Hepatocyte (in vitro differentiated cells): ENCODE measurements around the gene NKX1-1. TPM values are rescaled to one million over a fixed set of nuclear protein-coding genes. Genes with fewer than 3 reads are reported as not detected.

Experiments
- DNase-seq: peaks from one replicate; pipeline ENCODE4 v3.0.0-alpha.2; 2016; ENCODE audit warnings: low spot score
- H2AFZ ChIP-seq: fragments of 200-600 bp; sonication (generic); 2 replicates; pipeline ENCODE4 v1.6.0; 2016; ENCODE audit warnings: antibody characterized with exemption, mild to moderate bottlenecking
- H3K27ac ChIP-seq: fragments of 200-600 bp; sonication (generic); 2 replicates; pipeline ENCODE4 v1.5.1; 2016; ENCODE audit warnings: mild to moderate bottlenecking
- H3K27me3 ChIP-seq: fragments of 200-600 bp; sonication (generic); 2 replicates; pipeline ENCODE4 v1.6.1; 2016
- H3K36me3 ChIP-seq: fragments of 200-600 bp; sonication (generic); replicated peaks from 2 replicates; pipeline ENCODE4 v1.5.1; 2016; ENCODE audit warnings: low read depth; ENCODE audit not compliant: insufficient read depth
- H3K4me1 ChIP-seq: fragments of 200-600 bp; sonication (generic); 2 replicates; pipeline ENCODE4 v1.5.1; 2016; ENCODE audit warnings: mild to moderate bottlenecking, moderate library complexity; ENCODE audit not compliant: insufficient read depth
- H3K4me2 ChIP-seq: fragments of 200-600 bp; sonication (generic); 2 replicates; pipeline ENCODE4 v1.6.0; 2016
- H3K4me3 ChIP-seq: fragments of 200-600 bp; sonication (generic); 2 replicates; pipeline ENCODE4 v1.5.1; 2016; ENCODE audit warnings: mild to moderate bottlenecking
- H3K79me2 ChIP-seq: fragments of 200-600 bp; sonication (generic); 2 replicates; pipeline ENCODE4 v1.6.0; 2017; ENCODE audit warnings: mild to moderate bottlenecking
- H3K9me2 ChIP-seq: fragments of 200-600 bp; sonication (generic); replicated peaks from 2 replicates; pipeline ENCODE4 v1.6.0; 2017; ENCODE audit warnings: mild to moderate bottlenecking; ENCODE audit not compliant: insufficient read depth
- H3K9me3 ChIP-seq: fragments of 200-600 bp; sonication (generic); 2 replicates; pipeline ENCODE4 v1.5.1; 2016; ENCODE audit warnings: low read depth, mild to moderate bottlenecking
- H4K20me1 ChIP-seq: fragments of 200-600 bp; sonication (generic); 2 replicates; pipeline ENCODE4 v1.6.0; 2016; ENCODE audit warnings: mild to moderate bottlenecking; ENCODE audit not compliant: insufficient read depth, poor library complexity, severe bottlenecking
- CTCF ChIP-seq: fragments of 200-600 bp; sonication (generic); IDR thresholded peaks from 2 replicates; pipeline ENCODE4 v1.5.1; 2016; ENCODE audit warnings: antibody characterized with exemption, mild to moderate bottlenecking; ENCODE audit not compliant: poor library complexity
- EZH2 ChIP-seq: fragments of 200-600 bp; sonication (generic); IDR thresholded peaks from 2 replicates; pipeline ENCODE4 v1.6.1; 2016; ENCODE audit warnings: antibody characterized with exemption, mild to moderate bottlenecking, borderline replicate concordance
- EZH2phosphoT487 ChIP-seq: fragments of 200-600 bp; sonication (generic); IDR thresholded peaks from one replicate; pipeline ENCODE4 v1.6.1; 2018; ENCODE audit warnings: antibody characterized with exemption, mild to moderate bottlenecking, low read depth, moderate library complexity; ENCODE audit not compliant: unreplicated experiment, severe bottlenecking
- WGBS: methylation state at CpG from one replicate; pipeline ENCODE4 v1.1.6; 2016; ENCODE audit warnings: low lambda C conversion rate; ENCODE audit errors: missing lambda C conversion rate; 5-methylcytosine and 5-hydroxymethylcytosine counted together
- polyA plus RNA-seq: library from polyadenylated mRNA; unstranded; fragments of >200 nt; fragmentation: Nextera tagmentation; extraction: Ambion mirVana; gene quantifications from 2 replicates; pipeline ENCODE4 v1.2.1, GENCODE V29; 2016
- total RNA-seq: library from RNA; depleted of rRNA; stranded (reverse); fragments of >200 nt; gene quantifications from 2 replicates; pipeline ENCODE4 v1.2.3, GENCODE V29; 2014

Gene NKX1-1
- total and polyA plus RNA-seq, 2 experiments from 2014 or later, result not detected

- Histone ChIP-seq H3K9me2 (no peaks in the 10 kb centered on the region), H3K4me2 (no peak overlapping the region), H3K79me2 (no peaks in the 10 kb centered on the region), H4K20me1 (no peaks in the 10 kb centered on the region), H3K27ac (no peak overlapping the region), H2AFZ (no peak overlapping the region), H3K27me3 (peaks cover 37% of the 10 kb centered on the region), H3K36me3 (no peaks in the 10 kb centered on the region), H3K4me1 (no peaks in the 10 kb centered on the region), H3K9me3 (no peaks in the 10 kb centered on the region), H3K4me3 (no peak overlapping the region)
- 34% methylated on average over 2 of the region's 2 CpGs for WGBS
- no peak for DNase-seq
- no peak for TF ChIP-seq EZH2phosphoT487
- TF ChIP-seq CTCF, result no peak
- no peak for TF ChIP-seq EZH2
Measured at GRCh38 chr4:1421657-1422056, 15.4 kb upstream of the NKX1-1 start.

- Histone ChIP-seq H2AFZ (no peak overlapping the region), H3K4me1 (no peaks in the 10 kb centered on the region), H3K4me2 (no peak overlapping the region), H3K27me3 (peaks cover 45% of the 10 kb centered on the region), H3K36me3 (no peaks in the 10 kb centered on the region), H3K9me2 (no peaks in the 10 kb centered on the region), H3K27ac (no peak overlapping the region), H3K4me3 (no peak overlapping the region), H3K79me2 (no peaks in the 10 kb centered on the region), H4K20me1 (no peaks in the 10 kb centered on the region), H3K9me3 (no peaks in the 10 kb centered on the region)
- no peak for TF ChIP-seq EZH2
- no peak for TF ChIP-seq EZH2phosphoT487
- TF ChIP-seq CTCF, result no peak
- WGBS, result 93% methylated on average over 13 of the region's 13 CpGs
- DNase-seq, result no peak
Measured at GRCh38 chr4:1419708-1420107, 13.5 kb upstream of the NKX1-1 start.

GRCh38 chr4:1418494-1419285 is 12.4 kb upstream of the NKX1-1 start:
- Histone ChIP-seq H3K27ac (no peak overlapping the region), H3K36me3 (no peaks in the 10 kb centered on the region), H4K20me1 (no peaks in the 10 kb centered on the region), H3K9me3 (no peaks in the 10 kb centered on the region), H3K4me1 (no peaks in the 10 kb centered on the region), H3K4me3 (no peak overlapping the region), H3K79me2 (no peaks in the 10 kb centered on the region), H2AFZ (no peak overlapping the region), H3K4me2 (no peak overlapping the region), H3K27me3 (peaks cover 45% of the 10 kb centered on the region), H3K9me2 (no peaks in the 10 kb centered on the region)
- no peak for TF ChIP-seq EZH2
- WGBS, result 83% methylated on average over 17 of the region's 17 CpGs
- no peak for DNase-seq

GRCh38 chr4:1417522-1418390 is 11.5 kb upstream of the NKX1-1 start:
- H3K9me2 ChIP-seq, result no peaks in the 10 kb centered on the region
- H3K4me1 ChIP-seq, result no peaks in the 10 kb centered on the region
- H2AFZ ChIP-seq, result no peak overlapping the region
- H4K20me1 ChIP-seq, result no peaks in the 10 kb centered on the region
- no peaks in the 10 kb centered on the region for H3K9me3 ChIP-seq
- no peak overlapping the region for H3K27ac ChIP-seq
- peaks cover 51% of the 10 kb centered on the region for H3K27me3 ChIP-seq
- WGBS, result 88% methylated on average over 33 of the region's 33 CpGs
- H3K4me2 ChIP-seq, result no peak overlapping the region
- no peaks in the 10 kb centered on the region for H3K36me3 ChIP-seq
- no peak for DNase-seq
- H3K79me2 ChIP-seq, result no peaks in the 10 kb centered on the region
- no peak overlapping the region for H3K4me3 ChIP-seq
- no peak for TF ChIP-seq EZH2phosphoT487
- TF ChIP-seq CTCF, result no peak
- TF ChIP-seq EZH2, result no peak
